Testis (tissue), 2 donors: Measurements from ENCODE around the gene GFOD1.

ENCODE experiments used
- CTCF ChIP-seq, 3 experiments: fragments of 450-650 bp in 2 of 3; fragments of 200-600 bp in 1 of 3; sonication (generic) in 1 of 3; IDR thresholded peaks; one replicate each; pipeline ENCODE4 v1.5.1; 2016 to 2019; ENCODE audit warnings: antibody characterized with exemption in 3 of 3, mild to moderate bottlenecking in 2 of 3, moderate library complexity in 1 of 3
- POLR2A ChIP-seq: fragments of 450-650 bp; IDR thresholded peaks from one replicate; pipeline ENCODE4 v1.6.1; 2017; ENCODE audit warnings: antibody characterized with exemption, mild to moderate bottlenecking, moderate library complexity

GRCh38 chr6:13439644-13440043 is 47.8 kb downstream of the GFOD1 start:
- TF ChIP-seq CTCF (IDR thresholded peaks at IDR 0.05) (no peak), POLR2A (no peak)
